GM10266 (cell line): ENCODE measurements around the gene TMEM151A.
"Not testable (repeated sequence)": the region's sequence is repeated elsewhere in the genome, so short reads cannot be mapped to it uniquely, and the experiment has no call there.

Experiments used
- DNase-seq: peaks from one replicate; pipeline ENCODE4 v3.0.0; 2012; ENCODE audit errors: extremely low spot score
- CTCF ChIP-seq: IDR thresholded peaks from 2 replicates; pipeline ENCODE4 v1.5.1; 2012; ENCODE audit warnings: mild to moderate bottlenecking, low read depth; ENCODE audit not compliant: control insufficient read depth, insufficient read depth; ENCODE audit errors: missing control alignments

TMEM151A gene

GRCh38 chr11:66275396-66275795 lies 16.3 kb upstream of the TMEM151A start:
- no peak for DNase-seq
- TF ChIP-seq CTCF, result no peak

- no peak for DNase-seq
- no peak for TF ChIP-seq CTCF
Measured at GRCh38 chr11:66275984-66276612, 15.6 kb upstream of the TMEM151A start.

- DNase-seq, result not testable (repeated sequence)
Measured at GRCh38 chr11:66276619-66277018, 15.1 kb upstream of the TMEM151A start.

- DNase-seq, result not testable (repeated sequence)
Measured at GRCh38 chr11:66277064-66277463, 14.6 kb upstream of the TMEM151A start.

GRCh38 chr11:66277471-66278362 lies 14.0 kb upstream of the TMEM151A start, which contains the start of gene CNIH2:
CNIH2 (plus strand) TSS chr11:66278175; CDS start chr11:66278457, 282 bp downstream.
- no peak for TF ChIP-seq CTCF
- DNase-seq, result peak; percentile 81

GRCh38 chr11:66278363-66279091 lies 13.2 kb upstream of the TMEM151A start:
- no peak for TF ChIP-seq CTCF
- DNase-seq, result no peak

GRCh38 chr11:66279092-66279734 lies 12.5 kb upstream of the TMEM151A start:
- TF ChIP-seq CTCF, result no peak
- DNase-seq, result no peak

- DNase-seq, result no peak
- no peak for TF ChIP-seq CTCF
Measured at GRCh38 chr11:66280428-66280827, 11.3 kb upstream of the TMEM151A start.
